Epithelial cell of proximal tubule (primary cell): ENCODE results near the gene DOCK6. TPM values are rescaled to one million over a fixed set of nuclear protein-coding genes. Genes with fewer than 3 reads are reported as not detected.

Experiments used
- DNase-seq: peaks from one replicate; pipeline ENCODE4 v3.0.0-alpha.2; 2011; ENCODE audit warnings: low read depth
- H3K4me3 ChIP-seq: 2 replicates; pipeline ENCODE4 v1.5.1; 2011; ENCODE audit warnings: low read depth, mild to moderate bottlenecking, low read length
- CTCF ChIP-seq: conservative IDR thresholded peaks from 2 replicates; pipeline ENCODE4 v1.5.1; 2012; ENCODE audit warnings: low read depth, mild to moderate bottlenecking, low read length
- total RNA-seq: library from RNA; depleted of rRNA; stranded (reverse); fragments of >200 nt; gene quantifications from 2 replicates; pipeline ENCODE4 v1.2.3, GENCODE V29; 2015

Gene DOCK6
- total RNA-seq, 1 donor from 2014 or later, result 17.2 TPM

- no peak for DNase-seq
- no peak overlapping the region for H3K4me3 ChIP-seq
- no peak for TF ChIP-seq CTCF
These were observed 13.5 kb downstream of the DOCK6 start for GRCh38 chr19:11248852-11249251.

- DNase-seq, result no peak
- H3K4me3 ChIP-seq, result no peak overlapping the region
- no peak for TF ChIP-seq CTCF
These were observed 14.4 kb downstream of the DOCK6 start for GRCh38 chr19:11247934-11248333.

GRCh38 chr19:11247391-11247790, 14.9 kb downstream of the DOCK6 start:
- DNase-seq, result no peak
- H3K4me3 ChIP-seq, result no peak overlapping the region
- no peak for TF ChIP-seq CTCF

- no peak for DNase-seq
- TF ChIP-seq CTCF, result no peak
- no peak overlapping the region for H3K4me3 ChIP-seq
These were observed 15.4 kb downstream of the DOCK6 start for GRCh38 chr19:11246941-11247340.

- no peak overlapping the region for H3K4me3 ChIP-seq
- DNase-seq, result no peak
- no peak for TF ChIP-seq CTCF
These were observed 17.3 kb downstream of the DOCK6 start for GRCh38 chr19:11244846-11245589.

- H3K4me3 ChIP-seq, result no peak overlapping the region
These were observed 18.5 kb downstream of the DOCK6 start for GRCh38 chr19:11243798-11244169.

More at GRCh38 chr19:11243798-11244169, 18.5 kb downstream of the DOCK6 start:
- TF ChIP-seq CTCF, result no peak
- DNase-seq, result no peak
